Lung (tissue), 12 donors: ENCODE data around the gene TCHP. TPM values are rescaled to one million over a fixed set of nuclear protein-coding genes. Genes with fewer than 3 reads are reported as not detected.
"Not testable (repeated sequence)": the region's sequence is repeated elsewhere in the genome, so short reads cannot be mapped to it uniquely, and the experiment has no call there.

ENCODE experiments used
- ATAC-seq: fragments of 200-7000 bp; cut with Tn5 transposase; one replicate; pipeline ENCODE4 v1.9.1; 2020; ENCODE audit warnings: moderate number of reproducible peaks; ENCODE audit not compliant: insufficient read depth, low FRiP score
- DNase-seq, 3 donors: peaks; one replicate each; pipeline ENCODE4 v3.0.0-alpha.2; 2013 to 2017
- H3K27ac ChIP-seq, 2 donors: one replicate each; pipeline ENCODE4 v1.5.1; 2013; ENCODE audit warnings: mild to moderate bottlenecking in 2 of 2, moderate library complexity in 2 of 2, control low read depth in 1 of 2, inconsistent platforms in 1 of 2, low read depth in 1 of 2, low read length in 1 of 2
- H3K27me3 ChIP-seq, 3 donors: one replicate each; pipeline ENCODE4 v1.5.1; 2013; ENCODE audit warnings: low read length in 2 of 3; ENCODE audit not compliant: control insufficient read depth in 3 of 3, insufficient read depth in 3 of 3
- H3K36me3 ChIP-seq, 4 donors: one replicate each; pipeline ENCODE4 v1.5.1; 2013; ENCODE audit warnings: low read length in 4 of 4, mild to moderate bottlenecking in 1 of 4, moderate library complexity in 1 of 4; ENCODE audit not compliant: control insufficient read depth in 4 of 4, insufficient read depth in 4 of 4
- H3K4me1 ChIP-seq, 5 donors: one replicate each; pipeline ENCODE4 v1.5.1; 2013; ENCODE audit warnings: low read length in 5 of 5, mild to moderate bottlenecking in 2 of 5, moderate library complexity in 1 of 5; ENCODE audit not compliant: control insufficient read depth in 5 of 5, insufficient read depth in 5 of 5
- H3K4me3 ChIP-seq: one replicate; pipeline ENCODE4 v1.5.1; 2013; ENCODE audit warnings: mild to moderate bottlenecking, control low read depth, moderate library complexity
- H3K9ac ChIP-seq, 2 donors: one replicate each; pipeline ENCODE4 v1.5.1; 2013; ENCODE audit warnings: low read length in 2 of 2, control low read depth in 1 of 2; ENCODE audit not compliant: insufficient read depth in 1 of 2
- H3K9me3 ChIP-seq, 4 donors: one replicate each; pipeline ENCODE4 v1.5.1; 2013; ENCODE audit warnings: low read length in 3 of 4, mild to moderate bottlenecking in 1 of 4, moderate library complexity in 1 of 4; ENCODE audit not compliant: control insufficient read depth in 4 of 4, insufficient read depth in 3 of 4
- WGBS, 2 donors: extraction: QIAGEN DNeasy Blood & Tissue Kit; methylation state at CpG; one replicate each; pipeline ENCODE4 v1.1.7; 2013; 5-methylcytosine and 5-hydroxymethylcytosine counted together
- polyA plus RNA-seq, 2 donors: library from polyadenylated mRNA; stranded (reverse); fragments of 200-250 nt; gene quantifications; one replicate each; pipeline ENCODE4 v1.2.1, GENCODE V29; 2013
- total RNA-seq, 2 donors: library from RNA; depleted of rRNA in 1 of 2; stranded (reverse); fragments of >200 nt in 1 of 2; gene quantifications; one replicate each; pipeline ENCODE4 v1.2.1, GENCODE V29; 2014 to 2021
- TF ChIP-seq, protein P1 (sequence below): IDR thresholded peaks from 2 replicates; pipeline ENCODE4 v1.5.1; 2012; ENCODE audit warnings: mild to moderate bottlenecking; ENCODE audit errors: control extremely low read depth, extremely low read depth
- donor health status: control.
- donor health status: control.
- donor health status: Bipolar disorder and iron deficiency.
- donor health status: healthy.
- donor health status: DM: yes; HTN: yes; CAD: no.

TCHP gene
- total and polyA plus RNA-seq, 4 donors: 10.4 to 17.5 (median 12.0) TPM

DNA sequence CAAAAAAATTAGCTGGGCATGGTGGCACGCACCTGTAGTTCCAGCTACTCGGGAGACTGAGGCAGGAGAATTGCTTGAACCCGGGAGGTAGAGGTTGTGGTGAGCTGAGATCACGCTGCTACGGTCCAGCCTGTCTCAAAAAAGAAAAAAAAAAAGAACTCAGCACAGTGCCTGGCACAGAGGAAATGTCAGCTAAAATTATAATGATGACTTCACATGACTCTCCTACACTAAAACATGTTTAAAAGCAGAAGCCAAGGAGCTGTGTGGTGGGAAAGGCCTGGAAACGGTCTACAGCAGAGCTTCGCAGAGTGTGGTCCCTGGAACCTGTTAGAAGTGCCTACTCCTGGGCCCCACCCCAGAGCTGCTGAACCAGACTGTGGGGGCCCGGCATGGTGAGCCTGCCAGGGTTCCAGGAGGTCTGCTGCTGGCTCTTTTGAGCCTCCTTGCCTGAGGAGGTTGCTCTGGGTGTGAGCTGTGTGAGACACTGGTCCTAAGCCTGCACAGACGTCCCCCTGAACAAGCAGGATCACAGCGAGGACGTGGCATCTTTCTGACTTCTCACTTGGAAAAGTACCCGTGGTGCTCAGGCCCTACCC is 28.1 kb downstream of the TCHP start:
- Histone ChIP-seq H3K9ac (no peak overlapping the region), H3K9me3 (no peaks in the 10 kb centered on the region), H3K27ac (no peak overlapping the region), H3K4me1 (peaks cover 0 to 28% (median 11%) of the 10 kb centered on the region in 5 donors), H3K4me3 (no peak overlapping the region), H3K27me3 (no peaks in the 10 kb centered on the region), H3K36me3 (peaks cover 12 to 34% (median 18%) of the 10 kb centered on the region in 4 donors)
- no peak for ATAC-seq
- no peak for DNase-seq
- TF ChIP-seq, protein P1, sequence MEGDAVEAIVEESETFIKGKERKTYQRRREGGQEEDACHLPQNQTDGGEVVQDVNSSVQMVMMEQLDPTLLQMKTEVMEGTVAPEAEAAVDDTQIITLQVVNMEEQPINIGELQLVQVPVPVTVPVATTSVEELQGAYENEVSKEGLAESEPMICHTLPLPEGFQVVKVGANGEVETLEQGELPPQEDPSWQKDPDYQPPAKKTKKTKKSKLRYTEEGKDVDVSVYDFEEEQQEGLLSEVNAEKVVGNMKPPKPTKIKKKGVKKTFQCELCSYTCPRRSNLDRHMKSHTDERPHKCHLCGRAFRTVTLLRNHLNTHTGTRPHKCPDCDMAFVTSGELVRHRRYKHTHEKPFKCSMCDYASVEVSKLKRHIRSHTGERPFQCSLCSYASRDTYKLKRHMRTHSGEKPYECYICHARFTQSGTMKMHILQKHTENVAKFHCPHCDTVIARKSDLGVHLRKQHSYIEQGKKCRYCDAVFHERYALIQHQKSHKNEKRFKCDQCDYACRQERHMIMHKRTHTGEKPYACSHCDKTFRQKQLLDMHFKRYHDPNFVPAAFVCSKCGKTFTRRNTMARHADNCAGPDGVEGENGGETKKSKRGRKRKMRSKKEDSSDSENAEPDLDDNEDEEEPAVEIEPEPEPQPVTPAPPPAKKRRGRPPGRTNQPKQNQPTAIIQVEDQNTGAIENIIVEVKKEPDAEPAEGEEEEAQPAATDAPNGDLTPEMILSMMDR: no peak
- 92 to 95% methylated on average over 12 of the region's 12 CpGs for WGBS, 2 donors

DNA sequence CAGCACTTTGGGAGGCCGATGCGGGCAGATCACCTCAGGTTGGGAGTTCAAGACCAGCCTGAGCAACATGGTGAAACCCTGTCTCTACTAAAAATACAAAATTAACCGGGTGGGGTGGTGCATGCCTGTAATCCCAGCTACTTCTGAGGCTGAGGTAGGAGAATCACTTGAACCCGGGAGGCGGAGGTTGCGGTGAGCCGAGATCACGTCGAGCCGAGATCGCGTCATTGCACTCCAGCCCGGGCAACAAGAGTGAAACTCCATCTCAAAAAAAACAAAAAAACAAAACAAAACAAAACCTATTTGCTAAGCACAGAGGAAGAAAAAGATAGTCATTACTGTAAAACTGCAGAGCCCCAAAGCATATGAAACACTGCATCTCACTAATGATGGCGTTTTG is 29.3 kb downstream of the TCHP start:
- 87 to 90% methylated on average over 14 of the region's 14 CpGs for WGBS, 2 donors
- H3K9me3 ChIP-seq, H3K4me3 ChIP-seq, H3K27me3 ChIP-seq, H3K9ac ChIP-seq, DNase-seq, ATAC-seq, H3K27ac ChIP-seq: not testable (repeated sequence)
- H3K4me1 ChIP-seq: peaks cover 0 to 28% (median 11%) of the 10 kb centered on the region in 5 donors
- peaks cover 12 to 32% (median 19%) of the 10 kb centered on the region in 4 donors for H3K36me3 ChIP-seq

DNA sequence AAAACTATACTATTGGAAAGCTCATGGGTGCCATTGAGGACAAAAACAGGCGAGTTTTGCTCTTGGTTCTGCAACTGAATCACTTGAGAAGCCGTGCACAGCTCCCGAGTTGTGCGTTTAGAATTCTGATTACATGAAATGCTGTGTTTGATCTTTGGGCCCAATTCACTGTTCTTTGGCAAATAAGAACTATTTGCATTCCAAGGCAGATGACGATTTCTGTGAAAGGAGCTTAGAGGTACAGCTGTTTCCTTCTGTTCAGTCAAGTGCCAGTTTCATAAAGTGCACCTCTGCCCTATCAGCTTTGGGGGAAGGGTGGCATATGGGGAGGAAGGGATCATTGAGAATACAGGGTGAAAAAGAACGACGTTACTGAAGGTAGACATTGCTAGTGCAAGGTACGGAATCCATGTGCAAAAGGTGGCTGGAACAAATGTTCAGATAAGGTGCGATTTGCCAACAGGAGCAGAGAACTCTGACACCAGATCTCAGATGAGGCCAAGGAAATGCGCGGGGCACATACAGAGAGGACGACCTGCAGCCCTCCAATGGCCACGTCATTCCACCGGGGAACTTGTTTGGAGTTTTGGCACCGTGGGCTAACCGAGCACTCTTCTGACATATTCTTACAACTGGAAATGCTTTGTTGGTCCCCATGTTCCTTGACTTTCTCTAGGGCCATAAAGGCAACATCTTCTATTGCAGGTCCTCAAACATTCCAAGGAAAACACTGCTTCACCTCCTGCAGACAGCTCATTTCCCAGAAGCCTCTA is 30.1 kb downstream of the TCHP start:
- peaks cover 0 to 28% (median 11%) of the 10 kb centered on the region in 5 donors for H3K4me1 ChIP-seq
- H3K27ac ChIP-seq: peak overlapping the region in 1 of 2 donors; percentile 11
- peak in 2 of 3 donors; percentile 43 to 46 for DNase-seq
- no peak overlapping the region for H3K4me3 ChIP-seq
- no peak overlapping the region for H3K9ac ChIP-seq
- peaks cover 12 to 27% (median 19%) of the 10 kb centered on the region in 4 donors for H3K36me3 ChIP-seq
- H3K9me3 ChIP-seq: no peaks in the 10 kb centered on the region
- no peak for ATAC-seq
- no peaks in the 10 kb centered on the region for H3K27me3 ChIP-seq
- TF ChIP-seq, protein P1: no peak
- 72 to 82% methylated on average over 16 of the region's 16 CpGs for WGBS, 2 donors

DNA sequence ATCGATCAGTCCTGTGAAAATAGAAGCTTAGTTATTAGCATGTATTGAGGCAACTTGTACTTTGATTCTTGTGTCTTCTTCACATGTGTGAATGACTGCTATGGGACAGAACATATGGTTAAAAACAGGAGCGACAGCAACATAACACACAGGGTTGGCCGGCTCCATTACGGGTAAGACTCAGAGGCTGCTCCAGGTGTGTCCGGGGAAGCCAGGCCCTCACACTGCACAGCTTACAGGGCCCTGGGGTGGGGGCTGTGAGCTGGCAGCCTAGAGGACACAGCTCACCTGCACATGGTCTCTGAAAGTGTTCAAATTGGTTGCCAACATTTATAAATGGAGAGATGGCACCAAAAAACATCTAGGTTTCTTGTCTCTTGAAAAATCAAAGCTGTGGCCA is 31.1 kb downstream of the TCHP start:
- no peak overlapping the region for H3K4me3 ChIP-seq
- H3K9ac ChIP-seq: no peak overlapping the region
- peaks cover 12 to 29% (median 23%) of the 10 kb centered on the region in 4 donors for H3K36me3 ChIP-seq
- no peaks in the 10 kb centered on the region for H3K9me3 ChIP-seq
- ATAC-seq: no peak
- WGBS, 2 donors: 96 to 97% methylated on average over 5 of the region's 5 CpGs
- peaks cover 0 to 28% (median 11%) of the 10 kb centered on the region in 5 donors for H3K4me1 ChIP-seq
- TF ChIP-seq, protein P1: no peak
- no peak overlapping the region for H3K27ac ChIP-seq
- H3K27me3 ChIP-seq: no peaks in the 10 kb centered on the region
- no peak for DNase-seq
